Cardiac muscle cell (in vitro differentiated cells and primary cell): ENCODE results near the gene DEFB132. TPM values are rescaled to one million over a fixed set of nuclear protein-coding genes. Genes with fewer than 3 reads are reported as not detected.

Source experiments
- DNase-seq, 2 donors: peaks; one replicate each; pipeline versions ENCODE4 v3.0.0 to v3.0.0-alpha.2; 2010 to 2017; ENCODE audit warnings: low read depth in 1 of 2, low spot score in 1 of 2
- H3K27ac ChIP-seq: fragments of 200-600 bp; sonication (generic); 2 replicates; pipeline ENCODE4 v1.5.1; 2016
- H3K27me3 ChIP-seq: fragments of 200-600 bp; sonication (generic); 2 replicates; pipeline ENCODE4 v1.6.0; 2016; ENCODE audit warnings: control low read depth
- H3K36me3 ChIP-seq: fragments of 200-600 bp; sonication (generic); 2 replicates; pipeline ENCODE4 v1.5.1; 2016; ENCODE audit warnings: control low read depth
- H3K4me1 ChIP-seq: fragments of 200-600 bp; sonication (generic); 2 replicates; pipeline ENCODE4 v1.8.1; 2017; ENCODE audit warnings: low read depth, mild to moderate bottlenecking, mixed run types
- H3K4me3 ChIP-seq: fragments of 200-600 bp; sonication (generic); 2 replicates; pipeline ENCODE4 v1.5.1; 2016; ENCODE audit warnings: mild to moderate bottlenecking
- H3K9me3 ChIP-seq: fragments of 200-600 bp; sonication (generic); 2 replicates; pipeline ENCODE4 v1.5.1; 2017; ENCODE audit warnings: low read depth, mild to moderate bottlenecking, control low read depth
- polyA plus RNA-seq: library from polyadenylated mRNA; unstranded; fragments of >200 nt; fragmentation: Nextera tagmentation; extraction: Ambion mirVana; gene quantifications from 2 replicates; pipeline ENCODE4 v1.2.1, GENCODE V29; 2016
- total RNA-seq: library from RNA; depleted of rRNA; stranded (reverse); fragments of >200 nt; gene quantifications from 2 replicates; pipeline ENCODE4 v1.2.3, GENCODE V29; 2016
- TF ChIP-seq, protein P1 (sequence below): IDR thresholded peaks from 2 replicates; pipeline ENCODE4 v1.5.1; 2012; ENCODE audit warnings: low read depth, mild to moderate bottlenecking, low read length

The DEFB132 gene
- total and polyA plus RNA-seq, 2 experiments from 2014 or later = not detected

DNA sequence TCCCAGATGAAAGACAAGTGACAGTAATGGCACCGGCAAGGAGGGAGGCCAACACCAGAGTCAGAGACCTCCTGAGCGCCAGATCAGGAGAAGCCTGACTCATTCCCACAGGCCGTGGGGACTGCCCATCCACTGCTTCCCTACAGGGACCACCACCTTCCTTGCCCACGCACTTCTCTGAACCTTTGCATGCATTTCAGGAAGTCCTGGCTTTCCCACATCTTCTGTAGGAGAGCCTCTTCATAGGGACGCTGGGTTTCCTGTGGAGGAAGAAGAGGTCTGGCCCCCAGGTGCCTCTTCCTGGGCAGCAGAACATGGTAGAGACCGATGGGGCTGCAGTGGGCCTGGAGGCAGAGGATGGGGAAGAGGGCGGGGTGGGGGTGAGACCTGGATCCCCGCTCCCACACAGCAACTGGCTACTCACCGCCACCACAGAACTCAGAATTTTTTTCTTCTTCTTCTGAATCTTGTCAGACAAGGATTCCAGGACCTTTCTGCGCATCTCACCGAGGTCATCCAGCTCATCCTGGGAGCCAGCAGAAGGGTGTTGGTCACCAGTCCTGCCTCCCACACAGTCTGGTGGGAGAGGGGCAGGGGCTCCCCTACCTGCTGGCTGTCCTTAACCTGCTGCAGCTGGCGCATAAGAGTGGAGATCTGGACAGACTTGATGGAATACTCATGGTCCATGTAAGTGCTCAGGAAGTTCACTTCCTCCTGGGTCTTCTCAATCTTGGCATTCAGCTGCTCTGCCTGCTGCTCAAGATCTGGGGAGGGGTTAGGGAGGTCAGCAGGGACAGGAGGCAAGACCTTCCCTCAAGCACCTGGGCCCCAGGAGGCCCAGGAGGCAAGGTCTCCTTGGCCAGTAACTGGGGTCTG lies 19.3 kb downstream of the DEFB132 start:
- TF ChIP-seq, protein P1, sequence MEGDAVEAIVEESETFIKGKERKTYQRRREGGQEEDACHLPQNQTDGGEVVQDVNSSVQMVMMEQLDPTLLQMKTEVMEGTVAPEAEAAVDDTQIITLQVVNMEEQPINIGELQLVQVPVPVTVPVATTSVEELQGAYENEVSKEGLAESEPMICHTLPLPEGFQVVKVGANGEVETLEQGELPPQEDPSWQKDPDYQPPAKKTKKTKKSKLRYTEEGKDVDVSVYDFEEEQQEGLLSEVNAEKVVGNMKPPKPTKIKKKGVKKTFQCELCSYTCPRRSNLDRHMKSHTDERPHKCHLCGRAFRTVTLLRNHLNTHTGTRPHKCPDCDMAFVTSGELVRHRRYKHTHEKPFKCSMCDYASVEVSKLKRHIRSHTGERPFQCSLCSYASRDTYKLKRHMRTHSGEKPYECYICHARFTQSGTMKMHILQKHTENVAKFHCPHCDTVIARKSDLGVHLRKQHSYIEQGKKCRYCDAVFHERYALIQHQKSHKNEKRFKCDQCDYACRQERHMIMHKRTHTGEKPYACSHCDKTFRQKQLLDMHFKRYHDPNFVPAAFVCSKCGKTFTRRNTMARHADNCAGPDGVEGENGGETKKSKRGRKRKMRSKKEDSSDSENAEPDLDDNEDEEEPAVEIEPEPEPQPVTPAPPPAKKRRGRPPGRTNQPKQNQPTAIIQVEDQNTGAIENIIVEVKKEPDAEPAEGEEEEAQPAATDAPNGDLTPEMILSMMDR = no peak
- no peak for DNase-seq
- Histone ChIP-seq H3K36me3 (peaks cover 23% of the 10 kb centered on the region), H3K9me3 (no peaks in the 10 kb centered on the region), H3K4me3 (no peak overlapping the region), H3K27ac (no peak overlapping the region), H3K27me3 (no peaks in the 10 kb centered on the region), H3K4me1 (no peaks in the 10 kb centered on the region)

DNA sequence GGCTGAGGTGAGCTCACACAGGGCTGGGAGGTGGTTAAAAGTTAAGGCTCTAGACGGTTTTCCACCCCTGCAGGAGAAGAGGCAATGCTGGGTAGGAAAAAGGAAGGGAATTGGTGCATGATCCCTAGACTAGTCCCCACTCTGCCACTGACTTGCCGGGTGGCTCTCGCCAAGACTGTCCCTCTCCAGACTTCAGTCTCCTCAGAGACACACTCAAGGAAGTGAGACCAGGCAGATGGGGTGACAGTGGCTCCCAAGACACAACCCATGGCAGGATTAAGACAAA lies 19.9 kb downstream of the DEFB132 start:
- Histone ChIP-seq H3K4me3 (no peak overlapping the region), H3K27ac (no peak overlapping the region), H3K27me3 (no peaks in the 10 kb centered on the region), H3K36me3 (peaks cover 29% of the 10 kb centered on the region), H3K9me3 (no peaks in the 10 kb centered on the region), H3K4me1 (no peaks in the 10 kb centered on the region)
- TF ChIP-seq, protein P1 = no peak
- no peak for DNase-seq

DNA sequence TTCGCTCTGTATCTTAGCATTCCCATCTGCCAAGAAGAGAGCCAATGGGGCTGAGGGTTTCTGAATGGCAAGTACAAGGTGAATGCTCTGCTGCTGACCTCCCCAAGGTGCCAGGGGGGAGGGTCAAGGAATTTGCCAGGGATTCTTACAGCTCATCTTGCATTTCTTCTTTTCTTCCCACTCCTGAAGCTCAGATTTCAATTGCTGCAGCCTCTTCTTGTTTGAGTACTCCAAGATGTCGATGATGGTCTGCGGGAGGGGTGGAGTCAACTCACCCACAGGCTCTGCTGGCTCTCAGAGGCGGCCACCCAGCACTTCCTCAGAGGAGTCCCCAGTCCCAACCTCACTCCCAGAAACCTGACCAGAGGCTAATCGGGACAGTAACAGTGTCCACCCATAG lies 20.7 kb downstream of the DEFB132 start:
- Histone ChIP-seq H3K27ac (no peak overlapping the region), H3K9me3 (no peaks in the 10 kb centered on the region), H3K4me1 (no peaks in the 10 kb centered on the region), H3K27me3 (no peaks in the 10 kb centered on the region), H3K4me3 (no peak overlapping the region), H3K36me3 (peaks cover 29% of the 10 kb centered on the region)
- DNase-seq = no peak
- TF ChIP-seq, protein P1 = no peak

DNA sequence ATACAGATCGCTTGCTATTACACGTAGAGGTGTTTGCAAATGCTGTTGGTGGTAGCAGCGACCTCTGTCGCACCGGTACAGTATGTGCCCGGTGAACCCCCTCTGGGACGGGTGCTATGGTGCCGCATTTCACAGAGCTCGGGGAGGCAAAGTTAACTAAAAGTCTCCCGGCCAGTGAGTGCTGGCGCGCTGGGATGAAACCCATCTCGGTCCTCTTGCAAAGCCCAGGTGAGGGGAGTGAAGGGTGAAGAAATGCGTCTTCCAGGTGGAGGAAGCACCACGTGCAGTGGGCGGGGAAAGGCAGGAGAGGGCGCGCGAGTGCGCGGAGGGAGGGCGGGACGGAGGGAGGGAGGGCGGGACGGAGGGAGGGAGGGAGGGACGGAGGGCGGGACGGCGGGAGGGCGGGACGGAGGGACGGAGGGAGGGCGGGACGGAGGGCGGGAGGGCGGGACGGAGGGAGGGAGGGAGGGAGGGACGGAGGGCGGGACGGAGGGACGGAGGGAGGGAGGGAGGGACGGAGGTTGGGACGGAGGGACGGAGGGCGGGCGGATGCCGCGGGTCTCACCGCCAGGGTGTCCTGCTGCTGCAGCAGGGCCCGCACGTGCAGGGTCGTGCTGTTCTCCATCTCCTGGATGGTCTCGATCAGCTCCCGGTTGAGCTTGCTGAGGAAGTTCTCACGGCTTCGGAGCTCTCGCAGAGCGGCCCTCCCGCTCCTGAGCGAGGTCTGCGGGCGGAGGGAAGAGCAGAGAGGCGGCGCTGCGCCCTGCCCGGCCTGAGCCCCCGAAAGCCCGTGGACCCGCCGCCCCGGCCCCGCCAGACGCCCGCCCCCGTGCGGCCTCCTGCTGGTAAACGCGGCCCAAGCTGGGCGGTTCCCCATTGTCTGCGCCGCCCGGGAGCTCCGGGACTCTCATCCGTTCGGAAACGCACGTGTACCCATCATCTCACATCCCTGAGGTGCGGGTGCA lies 21.4 kb downstream of the DEFB132 start:
- Histone ChIP-seq H3K4me1 (no peaks in the 10 kb centered on the region), H3K9me3 (no peaks in the 10 kb centered on the region), H3K27ac (no peak overlapping the region), H3K4me3 (no peak overlapping the region), H3K36me3 (peaks cover 29% of the 10 kb centered on the region), H3K27me3 (no peaks in the 10 kb centered on the region)
- TF ChIP-seq, protein P1 = peak; percentile 20
- DNase-seq = peak in 1 of 2 donors; percentile 52

DNA sequence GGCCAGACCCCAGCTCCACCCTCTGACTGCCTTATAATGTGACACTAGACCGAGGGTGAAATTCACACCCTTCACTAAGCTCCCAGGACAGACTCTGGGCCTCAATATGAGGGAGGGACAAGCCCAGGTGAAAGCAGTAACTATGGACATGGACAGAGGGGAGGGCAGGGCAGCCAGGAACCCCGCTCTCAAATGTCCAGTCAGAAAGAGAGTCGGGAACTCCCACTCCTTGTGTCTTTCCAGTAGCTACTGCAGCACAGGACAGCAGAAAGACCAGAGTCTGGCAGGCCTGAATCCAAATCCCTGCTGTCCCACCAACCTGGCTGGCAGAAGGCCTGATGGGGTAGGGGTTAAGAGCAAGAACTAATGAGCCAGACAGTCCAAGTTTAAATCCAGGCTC lies 26.6 kb downstream of the DEFB132 start:
- DNase-seq = no peak
- TF ChIP-seq, protein P1 = no peak
- Histone ChIP-seq H3K27me3 (no peaks in the 10 kb centered on the region), H3K4me3 (no peak overlapping the region), H3K4me1 (no peaks in the 10 kb centered on the region), H3K27ac (no peak overlapping the region), H3K36me3 (peaks cover 10% of the 10 kb centered on the region), H3K9me3 (no peaks in the 10 kb centered on the region)
